ENCODE results near the gene CDH23.

DNA sequence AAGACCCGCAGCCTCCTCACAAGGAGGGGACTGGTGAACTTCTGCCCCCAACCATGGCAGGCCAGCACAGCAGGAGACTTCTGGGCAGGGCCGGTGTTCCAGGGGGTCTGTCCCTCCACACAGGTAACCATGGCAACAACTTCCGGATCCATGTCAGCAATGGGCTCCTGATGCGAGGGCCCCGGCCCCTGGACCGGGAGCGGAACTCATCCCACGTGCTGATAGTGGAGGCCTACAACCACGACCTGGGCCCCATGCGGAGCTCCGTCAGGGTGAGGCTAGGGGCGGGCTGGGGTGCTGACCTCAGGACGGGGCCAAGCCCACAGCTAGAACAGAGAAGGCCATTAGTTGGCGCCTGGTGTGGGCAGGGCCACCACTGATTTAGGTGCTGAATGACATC, 328.5 kb downstream of the CDH23 start:
- TF ChIP-seq, protein P1, sequence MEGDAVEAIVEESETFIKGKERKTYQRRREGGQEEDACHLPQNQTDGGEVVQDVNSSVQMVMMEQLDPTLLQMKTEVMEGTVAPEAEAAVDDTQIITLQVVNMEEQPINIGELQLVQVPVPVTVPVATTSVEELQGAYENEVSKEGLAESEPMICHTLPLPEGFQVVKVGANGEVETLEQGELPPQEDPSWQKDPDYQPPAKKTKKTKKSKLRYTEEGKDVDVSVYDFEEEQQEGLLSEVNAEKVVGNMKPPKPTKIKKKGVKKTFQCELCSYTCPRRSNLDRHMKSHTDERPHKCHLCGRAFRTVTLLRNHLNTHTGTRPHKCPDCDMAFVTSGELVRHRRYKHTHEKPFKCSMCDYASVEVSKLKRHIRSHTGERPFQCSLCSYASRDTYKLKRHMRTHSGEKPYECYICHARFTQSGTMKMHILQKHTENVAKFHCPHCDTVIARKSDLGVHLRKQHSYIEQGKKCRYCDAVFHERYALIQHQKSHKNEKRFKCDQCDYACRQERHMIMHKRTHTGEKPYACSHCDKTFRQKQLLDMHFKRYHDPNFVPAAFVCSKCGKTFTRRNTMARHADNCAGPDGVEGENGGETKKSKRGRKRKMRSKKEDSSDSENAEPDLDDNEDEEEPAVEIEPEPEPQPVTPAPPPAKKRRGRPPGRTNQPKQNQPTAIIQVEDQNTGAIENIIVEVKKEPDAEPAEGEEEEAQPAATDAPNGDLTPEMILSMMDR (IDR thresholded peaks at IDR 0.05), result no peak
- no peak for TF ChIP-seq EZH2 (IDR thresholded peaks at IDR 0.05; ENCODE audit: borderline replicate concordance, insufficient read depth, low read depth, low read length, poor library complexity, severe bottlenecking)
